NCI-H2227 (cell line): Measurements from ENCODE around the gene SIRT7.

Experiments
- DNase-seq: peaks from one replicate; lab custom pipeline; 2025; ENCODE audit not compliant: unreplicated experiment; lab: John Stamatoyannopoulos, UW

Gene SIRT7

DNA sequence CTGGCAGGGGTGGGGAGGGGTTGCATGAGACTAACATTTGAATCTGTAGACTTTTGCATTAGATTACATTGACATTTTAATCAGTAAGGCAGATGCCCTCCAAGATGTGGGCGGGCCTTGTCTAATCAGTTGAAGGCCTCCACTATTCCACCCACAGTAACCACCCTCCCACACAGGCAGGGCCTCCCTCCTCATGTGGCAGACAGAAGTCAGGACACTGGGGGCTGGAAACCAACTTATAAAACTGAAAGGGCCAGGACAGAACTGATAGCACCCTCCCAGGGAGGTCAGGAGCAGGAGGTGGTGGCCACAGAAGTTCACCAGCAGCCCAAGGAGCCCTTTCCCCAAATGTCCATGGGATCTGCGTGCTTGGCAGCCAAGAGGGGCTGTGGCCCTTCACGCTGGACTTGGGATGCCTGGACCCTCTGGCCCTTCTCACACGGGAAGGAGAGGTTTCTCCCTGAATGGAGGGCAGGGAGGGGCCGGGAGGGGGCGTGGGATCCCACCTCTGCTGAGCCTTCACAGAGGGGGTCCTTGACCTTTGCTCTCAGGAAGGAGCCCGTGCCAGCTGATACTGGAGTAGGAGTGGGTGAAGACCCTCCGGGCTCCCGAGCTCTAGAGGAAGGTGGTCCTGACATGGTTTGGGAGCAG, 14.5 kb upstream of the SIRT7 start:
- DNase-seq: no peak

DNA sequence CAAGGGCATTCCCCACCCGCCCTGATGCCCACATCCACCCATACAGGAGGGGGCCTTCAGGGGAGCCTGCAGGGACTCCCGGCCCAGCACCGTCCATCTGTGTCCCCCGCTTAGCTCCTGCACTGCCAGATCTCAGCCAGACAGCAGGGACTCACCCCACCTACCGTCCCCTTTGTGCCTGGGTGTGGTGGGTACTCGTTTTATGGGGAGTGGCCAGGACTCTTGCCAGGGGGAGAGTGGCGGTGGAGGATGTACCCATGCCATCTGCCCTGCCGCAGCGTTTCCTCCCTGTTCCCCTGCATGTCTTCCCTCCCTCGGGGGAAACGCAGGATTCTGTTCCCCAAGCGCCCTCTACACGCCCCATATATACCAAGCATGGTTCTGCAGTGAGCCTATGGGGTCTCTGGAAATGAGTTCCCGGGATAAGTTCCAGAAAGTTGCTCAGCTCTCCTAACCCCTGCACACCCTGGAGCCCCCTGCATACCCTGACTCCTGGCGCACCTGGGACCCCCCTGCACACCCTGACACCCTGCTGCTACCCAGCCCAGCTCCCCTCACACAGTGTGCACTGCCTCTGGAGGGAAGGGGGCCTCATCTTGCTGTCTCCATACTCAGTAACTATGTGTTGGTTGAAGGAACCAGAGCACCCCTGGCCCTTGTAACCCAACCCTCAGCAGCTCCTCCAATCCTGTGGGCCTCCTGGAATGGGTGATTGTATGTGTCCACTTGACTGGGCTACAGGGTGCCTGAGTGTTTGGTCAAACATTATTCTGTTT, 13.8 kb upstream of the SIRT7 start:
- DNase-seq: no peak

DNA sequence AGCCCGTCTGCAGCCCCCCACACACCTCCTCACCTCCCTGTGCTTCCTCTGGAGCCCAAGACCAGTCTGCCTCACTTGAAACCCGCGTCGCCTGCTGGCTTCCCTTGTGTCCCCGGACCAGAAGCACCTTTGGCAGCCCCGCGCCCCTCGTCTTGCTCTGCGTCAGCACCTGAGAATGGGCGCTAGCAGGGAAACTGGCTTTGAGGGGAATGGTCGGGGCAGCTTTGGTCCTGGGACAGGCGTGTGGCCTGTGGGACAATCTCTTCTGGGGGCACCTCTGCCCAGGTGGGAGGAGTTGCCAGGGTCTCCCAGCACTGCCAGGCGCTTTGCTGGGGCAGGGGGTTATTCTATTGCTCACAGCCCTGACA, 13.2 kb upstream of the SIRT7 start:
- DNase-seq: no peak

DNA sequence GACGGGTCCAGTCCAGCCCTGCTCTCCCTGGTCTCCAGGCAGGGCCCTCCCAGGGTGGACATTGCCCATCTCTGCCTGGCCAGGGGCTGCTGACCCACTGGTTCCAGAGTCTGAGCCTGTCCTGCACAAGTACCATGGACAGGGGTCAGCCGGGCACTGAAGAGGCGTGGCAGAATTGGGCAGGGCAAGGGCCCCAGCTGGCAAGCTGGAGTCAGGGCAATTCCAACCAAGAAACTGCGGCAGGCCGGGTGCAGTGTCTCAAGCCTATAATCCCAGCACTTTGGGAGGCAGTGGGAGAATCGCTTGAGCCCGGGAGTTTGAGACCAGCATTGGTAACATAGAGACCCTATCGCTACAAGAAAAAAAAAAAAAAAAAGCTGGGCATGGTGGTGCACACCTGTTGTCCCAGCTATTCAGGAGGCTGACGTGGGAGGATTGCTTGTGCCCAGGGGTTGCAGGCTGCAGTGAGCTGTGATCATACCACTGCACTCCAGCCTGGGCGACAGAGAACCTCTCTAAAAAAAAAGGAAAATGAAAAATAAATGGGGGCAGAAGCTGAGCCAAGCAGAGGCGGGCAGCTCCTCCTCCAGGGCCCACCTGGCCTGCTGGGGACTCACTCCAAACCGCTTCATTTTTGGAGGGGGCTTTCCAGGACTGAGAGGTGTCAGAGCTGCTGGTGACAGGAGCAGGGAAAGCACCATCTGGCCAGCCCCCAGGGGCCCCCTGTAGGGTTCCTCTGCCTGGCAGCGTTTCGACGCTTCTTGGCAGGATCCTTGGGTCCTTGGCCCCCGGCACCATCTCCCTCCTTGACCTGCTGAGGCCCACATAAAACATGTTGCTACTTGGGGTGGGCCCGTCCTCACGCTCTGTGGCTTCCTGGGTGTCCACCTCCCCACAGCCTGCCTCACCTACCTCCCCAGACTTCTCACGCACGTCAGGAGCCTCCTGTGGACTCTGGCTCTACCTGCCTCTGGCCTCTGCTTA, 12.5 kb upstream of the SIRT7 start:
- DNase-seq: no peak

DNA sequence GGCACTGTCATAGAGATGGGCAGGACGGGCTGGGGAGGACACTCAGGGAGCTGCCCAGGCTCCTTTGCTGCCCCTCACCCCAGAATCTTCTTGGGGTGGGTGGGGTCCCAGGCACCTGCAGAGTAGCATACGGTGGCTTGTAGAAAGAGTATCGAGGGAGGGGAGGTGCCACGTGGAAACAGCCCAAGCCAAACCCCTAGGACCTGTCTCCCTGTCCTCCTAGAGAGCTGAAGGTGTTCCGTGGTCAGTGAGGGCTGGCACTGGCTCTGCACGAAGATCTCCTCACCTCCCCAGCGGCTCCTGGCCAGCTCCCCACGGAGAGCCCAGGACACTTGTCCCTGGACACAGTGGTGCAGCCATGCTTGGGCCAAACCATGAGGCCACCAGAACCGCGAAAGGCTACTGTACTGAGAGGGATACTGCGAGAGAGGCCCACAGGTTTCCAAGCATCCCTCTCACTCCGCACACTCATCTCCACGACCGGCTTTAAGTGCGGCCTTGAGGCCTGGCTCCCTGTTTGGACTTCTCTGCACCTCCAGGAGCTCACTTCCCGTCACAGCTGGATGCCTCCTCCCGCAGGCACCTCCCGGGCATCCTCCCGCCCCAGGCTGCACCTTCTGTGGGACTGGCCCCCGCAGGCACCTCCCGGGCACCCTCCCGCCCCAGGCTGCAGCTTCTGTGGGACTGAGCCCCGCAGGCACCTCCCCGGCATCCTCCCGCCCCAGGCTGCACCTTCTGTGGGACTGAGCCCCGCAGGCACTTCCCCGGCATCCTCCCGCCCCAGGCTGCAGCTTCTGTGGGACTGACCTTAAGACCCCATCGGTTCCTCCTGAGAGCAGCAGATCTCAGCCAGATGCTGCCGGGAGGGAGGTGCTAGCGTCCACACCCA, 11.5 kb upstream of the SIRT7 start:
- DNase-seq: no peak

DNA sequence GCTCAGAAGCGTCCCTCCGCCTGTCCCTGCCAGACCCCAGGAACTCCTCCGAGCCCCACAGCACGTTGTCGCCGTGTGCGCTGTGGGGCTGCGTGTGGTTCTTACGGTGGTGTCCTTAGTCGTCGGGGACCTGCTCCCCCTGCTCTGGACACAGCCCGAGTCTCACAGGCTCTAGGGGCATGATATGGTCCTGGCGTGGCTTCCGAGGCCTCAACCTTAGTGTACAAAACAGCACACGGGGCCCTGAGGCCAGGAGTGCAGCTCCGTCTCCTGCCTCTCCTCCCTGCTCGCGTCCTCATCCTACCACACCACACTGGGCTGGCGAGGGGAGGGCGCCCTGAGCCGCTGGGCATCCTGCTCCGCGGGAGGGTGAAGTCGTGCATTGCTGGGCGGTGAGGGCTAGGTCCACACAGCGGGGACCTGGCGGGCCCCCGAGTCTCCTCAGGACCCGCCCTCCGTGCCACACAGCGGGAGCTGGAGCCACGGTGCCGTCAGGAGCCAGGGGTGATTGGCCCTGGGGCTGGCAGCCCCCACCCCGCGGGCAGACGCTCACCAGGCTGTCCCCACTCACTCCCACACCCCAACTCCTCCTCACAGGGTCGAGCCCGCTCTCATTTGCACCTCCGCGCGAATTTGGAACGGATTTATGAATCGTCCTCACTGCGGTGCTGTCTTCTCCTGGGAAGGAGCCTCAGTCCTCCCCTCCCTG, 10.7 kb upstream of the SIRT7 start:
- peak; percentile 52 for DNase-seq

DNA sequence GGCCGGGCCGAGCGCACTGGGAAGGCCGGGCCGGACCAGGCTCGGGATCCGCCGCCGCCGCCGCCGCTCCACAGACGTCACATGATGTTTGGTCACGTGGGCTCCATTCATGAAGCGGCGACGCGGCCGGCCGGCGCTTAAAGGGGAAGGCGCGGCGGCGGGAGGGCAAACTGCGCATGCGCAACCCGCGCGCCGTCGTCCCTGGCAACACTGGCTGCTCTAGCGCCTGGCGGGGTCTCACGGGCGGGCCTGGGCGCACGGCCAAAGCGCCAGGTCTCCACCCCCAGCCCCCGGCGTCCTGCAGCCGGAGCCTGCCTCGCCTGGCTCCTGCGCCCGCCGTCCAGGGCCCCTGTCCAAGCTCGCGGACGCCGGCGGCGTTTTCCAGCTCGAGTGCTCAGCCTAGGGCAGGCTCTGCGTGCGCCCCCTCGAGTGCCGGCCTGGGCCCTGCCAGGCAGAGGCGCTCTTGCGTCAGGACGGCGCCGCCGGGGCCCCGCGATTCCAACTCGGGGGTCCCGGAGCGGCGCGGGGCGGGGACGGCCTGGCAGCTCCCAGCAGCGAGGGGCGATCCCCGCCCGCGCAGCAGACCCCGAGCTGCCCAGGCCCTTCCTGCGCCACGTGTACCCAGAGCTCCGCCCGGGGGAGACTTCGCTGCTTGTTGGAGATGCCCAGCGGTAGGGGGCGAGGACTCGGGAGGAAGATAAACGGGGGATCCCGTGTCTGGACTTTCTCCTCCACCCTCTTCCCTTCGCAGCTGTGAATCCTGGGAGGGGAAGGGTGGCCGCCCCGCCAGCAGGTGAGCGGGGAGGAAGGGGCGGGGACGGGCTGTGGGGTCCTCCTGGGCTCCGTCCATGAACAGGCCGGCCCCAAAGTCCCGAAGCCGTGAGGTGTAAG, 9.9 kb upstream of the SIRT7 start, which contains the start of gene MAFG:
Gene MAFG, minus strand, starts transcription at position 83 of the 891 bp plus-strand sequence. CDS start 4,550 bp downstream, outside the sequence.
- DNase-seq: peak; percentile 97

DNA sequence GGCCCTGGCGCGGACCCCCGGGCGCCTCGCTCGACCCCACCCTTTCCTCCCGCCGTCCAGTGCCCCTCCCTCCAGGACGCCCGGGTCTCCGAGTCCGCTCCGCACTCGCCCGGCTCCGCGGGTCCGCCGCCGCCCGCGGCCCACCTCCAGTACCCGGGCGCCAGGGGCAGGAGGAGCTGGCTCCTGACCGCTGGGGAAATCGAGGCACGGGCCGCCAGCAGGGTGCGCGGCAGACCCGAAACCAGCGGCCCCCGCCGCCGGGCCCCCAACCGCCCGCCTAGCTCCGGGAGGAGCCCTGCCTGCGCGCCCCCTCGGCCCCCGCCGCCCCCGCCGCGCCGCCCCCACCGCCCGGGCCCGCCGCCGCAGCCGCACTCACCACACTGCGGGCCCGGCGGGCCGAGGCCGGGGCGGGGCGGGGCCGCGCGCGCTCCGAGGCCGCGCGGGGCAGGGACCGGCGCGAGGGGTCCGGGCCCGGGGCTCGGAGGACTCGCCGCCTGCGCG, 9.2 kb upstream of the SIRT7 start:
- DNase-seq: no peak

DNA sequence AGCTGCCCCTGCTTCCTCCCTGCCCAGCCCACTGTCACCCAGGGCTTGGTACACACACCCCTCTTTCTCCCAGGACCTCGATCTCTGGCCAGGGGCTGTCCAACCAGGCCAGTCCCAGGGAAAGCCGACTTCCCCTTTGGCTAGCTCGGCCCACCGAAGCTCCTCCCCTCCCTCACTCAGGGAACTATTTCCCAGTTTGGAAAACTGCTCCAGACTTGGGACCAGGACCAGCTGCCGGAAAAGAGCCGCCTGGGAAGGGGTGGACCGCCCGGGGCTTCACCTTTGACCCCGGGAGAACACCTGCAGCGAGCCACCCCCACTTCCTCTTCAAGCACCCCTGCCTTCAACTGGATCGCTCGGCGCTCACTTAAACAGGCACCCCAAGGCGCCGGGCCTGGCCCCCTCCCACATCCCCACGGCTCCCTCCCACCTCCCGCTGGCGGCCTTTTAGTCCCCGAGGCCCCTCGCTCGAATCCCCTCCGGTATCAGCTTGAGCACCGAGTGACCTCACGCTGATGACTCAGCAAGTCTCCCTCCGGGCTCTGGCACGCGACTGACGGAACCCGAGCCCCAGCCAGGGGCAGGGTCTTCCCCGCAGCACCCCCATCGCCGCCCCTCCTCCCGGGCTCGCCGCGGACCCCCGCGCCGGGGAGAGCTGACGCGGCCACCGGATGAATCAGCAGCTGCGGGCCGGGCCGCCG, 8.6 kb upstream of the SIRT7 start:
- DNase-seq: peak; percentile 58

DNA sequence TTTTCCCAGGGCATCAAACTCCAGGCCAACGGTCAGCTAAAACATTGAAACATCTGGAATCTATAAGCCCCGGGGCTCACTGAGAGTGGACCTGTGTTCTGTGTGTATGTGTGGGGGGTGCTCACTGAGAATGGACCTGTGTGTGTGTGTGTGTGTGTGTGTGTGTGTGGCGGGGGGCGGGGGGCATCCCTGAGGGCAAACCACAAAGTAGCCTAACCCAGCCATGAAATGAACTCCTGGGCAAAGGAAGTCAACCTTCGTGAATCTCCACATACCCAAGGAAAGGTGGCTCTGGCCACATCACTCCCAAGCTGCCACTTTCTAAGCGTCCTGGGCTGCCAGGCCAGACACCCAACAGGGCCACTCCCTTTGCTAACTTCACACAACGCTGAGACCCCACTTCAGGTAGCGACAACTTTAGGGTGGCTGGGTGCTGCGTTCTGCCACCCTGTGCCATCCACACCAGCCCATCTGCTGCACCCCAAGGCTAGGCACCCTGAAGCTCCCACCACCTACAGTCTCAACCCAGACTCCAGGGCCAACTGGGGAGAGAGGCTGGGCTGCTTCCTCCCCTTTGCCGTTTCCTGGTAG, 8.0 kb upstream of the SIRT7 start:
- no peak for DNase-seq

DNA sequence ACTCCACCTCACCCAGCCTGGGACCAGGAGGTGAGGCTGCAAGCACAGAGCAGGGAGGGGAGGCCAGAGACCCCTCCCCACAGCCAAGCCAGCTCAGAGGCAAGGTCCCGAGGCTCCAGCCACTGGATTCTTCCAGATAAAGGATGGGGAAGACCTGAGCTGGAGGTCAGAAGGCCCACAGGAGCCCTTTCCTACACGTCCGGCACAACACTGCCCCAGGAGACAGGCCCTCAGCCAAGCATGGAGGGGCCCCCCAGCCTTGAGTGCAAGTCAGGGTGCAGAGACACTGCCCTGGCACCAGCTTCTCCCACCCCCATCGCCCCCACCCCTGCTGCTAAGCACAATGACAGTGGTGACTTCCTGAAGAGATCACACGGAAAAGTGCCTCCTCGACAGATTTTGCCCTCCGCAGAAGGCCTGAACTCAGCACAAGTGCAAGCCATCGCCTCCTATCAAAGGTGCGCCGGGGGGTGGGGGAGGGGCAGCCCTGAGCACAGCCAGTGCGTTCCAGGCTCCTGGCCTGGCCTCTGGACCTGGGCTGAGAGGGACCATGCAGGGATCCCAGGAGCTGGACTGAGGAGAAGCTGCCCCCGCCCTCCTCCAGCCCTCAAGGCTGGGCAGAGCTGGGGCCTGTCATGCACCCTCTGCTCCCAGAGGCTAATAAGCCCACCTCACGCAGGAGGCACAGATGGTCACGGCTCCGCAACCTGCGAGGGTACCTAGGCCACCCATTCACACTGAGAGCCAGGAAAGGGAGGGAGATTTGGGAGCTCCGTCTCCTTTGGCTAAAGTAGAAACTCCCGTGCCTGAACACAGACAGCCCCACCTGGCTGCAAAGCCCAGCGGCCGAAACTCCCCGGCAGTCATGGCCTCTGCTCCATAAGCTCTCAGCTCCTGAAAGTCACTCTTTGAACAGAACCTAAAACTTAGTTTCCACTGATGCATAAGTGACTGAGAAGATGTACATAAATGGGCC, 6.9 kb upstream of the SIRT7 start:
- DNase-seq: no peak

DNA sequence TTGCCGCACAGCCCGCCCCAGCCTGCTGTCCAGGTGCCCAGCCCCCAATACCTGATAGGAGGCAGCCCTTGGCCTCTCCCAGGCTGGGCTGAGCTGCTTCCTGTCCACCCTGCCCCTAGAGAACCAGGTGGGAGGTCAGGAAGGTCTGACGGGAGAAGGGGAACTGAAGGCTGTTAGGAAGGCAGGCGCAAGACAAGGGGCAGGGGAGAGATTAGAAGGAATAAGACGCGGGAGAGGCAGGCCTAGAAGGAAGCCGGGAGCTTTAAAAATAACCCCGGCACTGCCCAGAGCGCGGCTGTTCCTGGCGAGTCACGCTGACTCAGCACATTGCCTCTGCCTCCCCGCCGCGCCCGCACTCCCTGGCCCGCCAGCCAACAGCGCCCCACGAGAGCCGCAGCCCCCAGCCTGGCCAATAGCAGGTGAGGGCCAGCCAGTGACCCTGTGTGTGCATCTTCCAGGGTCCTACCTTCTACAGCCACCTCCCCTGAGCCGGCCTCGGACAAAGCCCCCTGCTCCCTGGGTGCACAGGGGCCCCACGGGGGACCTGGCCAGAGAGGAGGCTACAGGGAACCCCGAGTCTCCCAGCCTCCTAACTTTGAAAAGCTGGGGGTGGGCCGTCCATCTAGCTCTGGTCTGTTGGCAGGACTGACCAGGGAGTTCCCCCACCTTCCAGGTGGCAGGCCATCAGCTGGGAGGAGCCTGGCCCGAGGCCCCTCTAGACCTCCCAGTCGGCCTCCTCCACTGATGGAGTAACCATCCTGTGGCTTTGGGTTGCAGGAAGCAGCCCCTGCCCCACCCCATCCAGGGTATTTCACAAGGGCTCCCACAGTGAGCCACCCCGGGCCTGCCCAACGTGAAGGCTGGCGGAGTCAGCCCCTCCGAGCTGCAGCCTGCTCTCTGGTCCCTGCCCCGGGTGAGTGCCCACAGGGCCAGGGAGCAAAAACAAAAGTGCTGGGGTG, 5.6 kb upstream of the SIRT7 start:
- DNase-seq: peak; percentile 60

DNA sequence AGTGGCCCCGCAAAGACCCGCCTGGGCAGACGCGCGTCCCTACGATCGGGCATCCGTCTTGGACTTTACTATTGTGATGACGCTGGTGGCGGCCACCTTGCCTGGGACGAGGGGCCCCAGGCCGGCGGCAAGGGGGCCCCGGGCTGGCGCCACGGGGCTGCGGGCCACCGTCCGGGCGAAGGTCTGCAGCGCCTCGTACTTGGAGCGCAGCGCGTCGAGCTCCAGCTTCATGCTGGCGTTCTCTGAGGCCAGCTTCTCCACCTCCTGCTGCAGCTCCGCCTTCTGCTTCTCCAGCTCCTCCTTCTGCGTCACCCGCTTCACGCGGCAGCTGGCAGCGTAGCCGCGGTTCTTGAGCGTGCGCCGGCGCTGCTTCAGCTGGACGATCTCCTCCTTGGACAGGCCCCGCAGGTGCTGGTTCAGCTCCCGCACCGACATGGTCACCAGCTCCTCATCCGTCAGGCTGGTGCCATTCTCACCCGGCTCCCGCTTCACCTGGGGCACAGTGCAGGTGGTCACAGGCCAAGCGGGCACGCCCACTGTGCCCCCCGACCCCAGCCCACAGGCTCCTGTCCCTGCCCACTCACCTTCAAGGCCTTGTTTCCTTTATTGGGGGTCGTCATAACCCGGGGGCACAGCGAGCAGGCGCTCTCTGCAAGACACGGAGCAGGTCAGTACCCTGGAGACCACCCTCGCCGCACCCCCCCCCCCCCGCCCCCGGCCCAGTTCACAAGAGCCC, 4.8 kb upstream of the SIRT7 start:
- no peak for DNase-seq

DNA sequence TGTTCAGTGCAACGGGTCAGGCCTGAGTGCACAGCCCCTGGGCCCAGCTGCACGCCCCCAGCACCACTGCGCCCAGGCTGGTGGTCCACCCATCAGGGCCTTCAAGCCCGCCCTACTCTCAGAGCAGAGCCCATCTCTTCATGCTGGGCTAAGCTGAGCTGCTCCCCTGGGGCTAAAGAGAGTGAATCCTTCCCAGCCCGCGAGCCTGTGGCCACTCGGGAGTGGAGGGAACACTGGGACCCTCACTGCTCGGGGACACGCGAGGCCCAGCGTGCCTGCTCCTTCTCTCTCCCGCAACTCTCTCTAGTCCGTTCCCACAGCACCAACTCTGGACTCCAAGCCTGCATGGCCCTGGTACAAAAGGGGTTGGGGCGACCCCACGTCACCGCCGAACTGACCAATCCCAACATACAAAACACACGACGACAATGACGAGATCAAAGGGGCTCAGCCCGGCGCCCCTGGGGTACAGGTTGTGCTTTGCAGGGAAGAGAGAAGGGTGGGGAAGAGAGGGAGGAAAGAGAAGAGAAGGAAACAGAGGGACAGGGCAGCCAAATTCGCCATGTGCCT, 4.1 kb upstream of the SIRT7 start:
- DNase-seq: no peak

DNA sequence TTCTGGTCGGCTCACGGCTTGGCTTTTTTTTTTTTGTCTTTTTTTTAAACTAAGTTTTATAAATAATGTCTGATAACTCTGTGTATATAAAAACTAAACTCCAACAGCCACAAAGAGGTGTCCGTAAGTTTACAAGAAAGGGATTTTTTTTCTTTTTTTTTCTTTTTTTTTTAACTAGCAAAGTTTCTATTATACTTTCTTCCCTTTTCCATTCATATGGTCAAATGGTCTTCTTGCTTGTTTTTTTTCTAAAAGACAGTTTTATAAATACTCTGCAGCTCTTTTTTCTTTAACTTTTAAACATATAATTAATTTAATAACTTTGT, 3.5 kb upstream of the SIRT7 start:
- no peak for DNase-seq
